ENCODE results near the gene AP5S1.
A peak's percentile ranks its signal among the peaks of the same experiment; 100 is the strongest.

AP5S1 gene

GRCh38 chr20:3781153-3781910 lies 39.0 kb upstream of the AP5S1 start, which contains the start of gene SPEF1:
SPEF1 (minus strand) TSS chr20:3781448; CDS start chr20:3781287, 161 bp downstream.
- peak; percentile 66 for TF ChIP-seq CTCF (IDR thresholded peaks at IDR 0.05; ENCODE audit: low read depth, low read length)
- peak; percentile 79 for DNase-seq (ENCODE audit: extremely low read depth, low read depth)

GRCh38 chr20:3782597-3782996 lies 37.8 kb upstream of the AP5S1 start:
- TF ChIP-seq CTCF (IDR thresholded peaks at IDR 0.05; ENCODE audit: low read depth, low read length), result no peak
- no peak for DNase-seq (ENCODE audit: extremely low read depth, low read depth)

DNA sequence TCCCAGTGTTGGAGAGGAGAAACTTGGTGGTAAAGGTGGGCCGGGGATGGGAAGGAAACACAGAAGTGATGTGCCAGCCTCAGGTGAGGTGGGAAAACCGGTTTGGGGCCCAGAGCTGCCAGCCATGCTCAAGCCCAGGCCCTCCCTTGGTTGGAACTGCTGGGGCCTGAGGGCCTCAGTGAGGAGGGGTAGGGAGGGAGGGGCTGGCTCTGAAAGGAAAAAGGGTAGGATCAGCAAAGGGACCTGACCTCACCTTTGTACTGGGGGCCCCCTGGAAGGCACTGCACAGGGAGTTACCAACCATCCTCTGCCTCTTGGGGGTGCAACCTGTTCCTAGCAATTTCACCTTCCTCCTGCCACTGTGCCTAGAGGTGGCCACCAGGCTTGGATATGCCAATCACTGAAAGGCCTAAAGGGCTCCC lies 37.3 kb upstream of the AP5S1 start:
- DNase-seq (ENCODE audit: extremely low read depth, low read depth), result no peak
- TF ChIP-seq CTCF (IDR thresholded peaks at IDR 0.05; ENCODE audit: low read depth, low read length), result no peak

DNA sequence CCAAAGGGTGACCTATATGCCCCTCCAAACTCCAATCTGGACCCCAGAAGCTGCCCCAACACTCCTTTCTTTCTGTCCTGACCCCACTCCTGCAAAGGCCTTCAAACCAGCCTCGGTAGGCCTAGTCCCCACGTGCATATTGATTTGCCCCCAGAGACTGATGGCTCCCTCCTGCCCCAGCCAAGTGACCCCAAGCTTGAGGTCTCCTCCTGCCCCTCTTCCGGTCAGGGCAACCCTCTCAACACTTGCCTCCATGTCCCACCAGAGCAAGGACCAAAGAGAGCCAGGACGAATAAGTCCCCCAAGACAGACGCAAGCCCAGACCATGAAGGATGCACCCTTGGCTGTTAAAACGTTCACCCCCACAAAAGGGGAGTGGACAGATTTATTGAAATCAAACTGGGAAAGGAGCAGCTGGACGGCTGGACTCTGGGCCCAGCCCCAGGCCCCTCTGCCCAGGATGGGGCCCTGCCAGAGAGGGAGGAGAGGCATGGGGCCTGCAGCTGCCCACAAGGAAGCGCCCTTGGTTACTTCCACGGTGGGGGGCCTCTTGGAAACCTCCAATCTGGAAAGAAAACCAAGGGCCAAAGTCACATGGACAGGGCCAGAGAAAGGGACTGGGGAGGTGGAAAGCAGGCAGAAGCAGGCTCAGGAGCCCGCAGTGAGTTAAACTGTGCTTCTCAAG lies 36.7 kb upstream of the AP5S1 start:
- TF ChIP-seq CTCF (IDR thresholded peaks at IDR 0.05; ENCODE audit: low read depth, low read length), result no peak
- no peak for DNase-seq (ENCODE audit: extremely low read depth, low read depth)

GRCh38 chr20:3784216-3784853 lies 36.0 kb upstream of the AP5S1 start:
- no peak for TF ChIP-seq CTCF (IDR thresholded peaks at IDR 0.05; ENCODE audit: low read depth, low read length)
- DNase-seq (ENCODE audit: extremely low read depth, low read depth), result no peak

DNA sequence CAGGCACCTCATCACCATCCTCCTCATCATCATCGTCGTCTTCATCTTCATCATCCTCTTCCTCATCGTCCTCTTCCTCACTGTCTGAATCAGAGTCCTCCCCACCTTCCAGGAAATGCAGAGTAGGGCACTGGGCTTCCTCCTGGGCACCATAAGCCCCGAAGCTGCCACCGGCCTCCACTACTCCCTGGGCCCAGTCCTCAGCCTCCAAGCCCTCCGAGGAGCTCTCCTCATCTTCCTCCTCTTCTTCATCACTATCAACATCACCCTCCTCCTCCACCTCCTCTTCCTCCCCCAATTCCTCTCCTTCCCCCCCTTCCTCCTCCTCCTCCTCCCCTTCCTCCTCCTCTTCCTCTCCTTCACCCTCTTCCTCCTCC lies 35.5 kb upstream of the AP5S1 start:
- no peak for DNase-seq (ENCODE audit: extremely low read depth, low read depth)
- TF ChIP-seq CTCF (IDR thresholded peaks at IDR 0.05; ENCODE audit: low read depth, low read length), result no peak

Data from AG09319 (cell line).